Neuronal stem cell (in vitro differentiated cells): ENCODE results near the gene CSDE1.

Experiments
- DNase-seq: peaks from one replicate; pipeline ENCODE4 v3.0.0-alpha.2; 2013; ENCODE audit warnings: low spot score
- H2AFZ ChIP-seq: one replicate; pipeline ENCODE4 v1.6.1; 2013; ENCODE audit warnings: mild to moderate bottlenecking, low read length, inconsistent platforms
- H2AK5ac ChIP-seq: 2 replicates; pipeline ENCODE4 v1.6.1; 2013; ENCODE audit warnings: low read depth, mild to moderate bottlenecking, inconsistent platforms, low read length, moderate library complexity, mixed read lengths
- H2BK120ac ChIP-seq: 2 replicates; pipeline ENCODE4 v1.6.1; 2013; ENCODE audit warnings: low read depth, mild to moderate bottlenecking, inconsistent platforms, low read length, moderate library complexity, mixed read lengths
- H2BK12ac ChIP-seq: one replicate; pipeline ENCODE4 v1.6.1; 2013; ENCODE audit warnings: low read length, inconsistent platforms
- H2BK15ac ChIP-seq: 2 replicates; pipeline ENCODE4 v1.6.1; 2013; ENCODE audit warnings: mild to moderate bottlenecking, low read length, inconsistent platforms, mixed read lengths
- H2BK5ac ChIP-seq: one replicate; pipeline ENCODE4 v1.6.1; 2013; ENCODE audit warnings: inconsistent platforms, mild to moderate bottlenecking, low read length, moderate library complexity
- H3K14ac ChIP-seq: one replicate; pipeline ENCODE4 v1.6.1; 2013; ENCODE audit warnings: low read length, inconsistent platforms
- H3K18ac ChIP-seq: 2 replicates; pipeline ENCODE4 v1.6.1; 2013; ENCODE audit warnings: low read length, inconsistent platforms
- H3K23ac ChIP-seq: 2 replicates; pipeline ENCODE4 v1.6.1; 2013; ENCODE audit warnings: low read depth, mild to moderate bottlenecking, mixed read lengths, low read length, inconsistent platforms; ENCODE audit not compliant: poor library complexity
- H3K27ac ChIP-seq: replicated peaks from 3 replicates; pipeline ENCODE4 v1.5.1; 2013; ENCODE audit warnings: low read length, inconsistent platforms
- H3K27me3 ChIP-seq, 3 experiments: 2 replicates each; pipeline ENCODE4 v1.6.1; 2013; ENCODE audit warnings: low read length in 3 of 3, mild to moderate bottlenecking in 2 of 3, inconsistent platforms in 1 of 3, low read depth in 1 of 3, mixed read lengths in 1 of 3, moderate library complexity in 1 of 3; ENCODE audit not compliant: control insufficient read depth in 3 of 3, insufficient read depth in 3 of 3
- H3K36me3 ChIP-seq, 2 donors: replicated peaks in 1 of 2; 2 replicates each; pipeline ENCODE4 v1.6.1; 2013; ENCODE audit warnings: low read length in 2 of 2; ENCODE audit not compliant: control insufficient read depth in 2 of 2, insufficient read depth in 2 of 2
- H3K4ac ChIP-seq: 2 replicates; pipeline ENCODE4 v1.6.1; 2013; ENCODE audit warnings: inconsistent platforms, mild to moderate bottlenecking, low read length, moderate library complexity
- H3K4me1 ChIP-seq, 2 donors: 1 replicate in 1 of 2; 2 replicates in 1 of 2; pipeline ENCODE4 v1.6.1; 2013; ENCODE audit warnings: low read length in 2 of 2, low read depth in 1 of 2; ENCODE audit not compliant: control insufficient read depth in 2 of 2, insufficient read depth in 1 of 2
- H3K4me2 ChIP-seq: one replicate; pipeline ENCODE4 v1.6.1; 2013; ENCODE audit warnings: mild to moderate bottlenecking, low read length, inconsistent platforms; ENCODE audit not compliant: insufficient read depth, poor library complexity, severe bottlenecking
- H3K4me3 ChIP-seq, 2 donors: 2 replicates each; pipeline ENCODE4 v1.5.1; 2013; ENCODE audit warnings: low read length in 2 of 2, mild to moderate bottlenecking in 2 of 2, inconsistent platforms in 1 of 2, moderate library complexity in 1 of 2
- H3K79me1 ChIP-seq: one replicate; pipeline ENCODE4 v1.6.1; 2013; ENCODE audit warnings: low read depth, mild to moderate bottlenecking, inconsistent platforms, low read length, moderate library complexity
- H3K9ac ChIP-seq: one replicate; pipeline ENCODE4 v1.6.1; 2013; ENCODE audit warnings: mild to moderate bottlenecking, low read depth, low read length, inconsistent platforms; ENCODE audit not compliant: poor library complexity
- H3K9me3 ChIP-seq, 2 donors: replicated peaks in 1 of 2; 2 replicates each; pipeline versions ENCODE3 to v1.6.1; 2013; ENCODE audit warnings: low read length in 2 of 2, mild to moderate bottlenecking in 2 of 2, inconsistent platforms in 1 of 2, low read depth in 1 of 2, mixed read lengths in 1 of 2, moderate library complexity in 1 of 2; ENCODE audit not compliant: control insufficient read depth in 2 of 2, insufficient read depth in 1 of 2
- H4K8ac ChIP-seq: one replicate; pipeline ENCODE4 v1.6.1; 2013; ENCODE audit warnings: low read depth, mild to moderate bottlenecking, inconsistent platforms, low read length, moderate library complexity
- H4K91ac ChIP-seq: one replicate; pipeline ENCODE4 v1.6.1; 2013; ENCODE audit warnings: low read length, low read depth, mild to moderate bottlenecking, inconsistent platforms; ENCODE audit not compliant: poor library complexity
- WGBS, 2 donors: extraction: QIAGEN DNeasy Blood & Tissue Kit; methylation state at CpG; one replicate each; pipeline ENCODE4 v1.1.7; 2013; ENCODE audit warnings: missing lambda C conversion rate in 2 of 2, mixed read lengths in 1 of 2; ENCODE audit not compliant: insufficient read length in 2 of 2, insufficient replicate concordance in 1 of 2; ENCODE audit errors: extremely low coverage in 2 of 2; 5-methylcytosine and 5-hydroxymethylcytosine counted together

Gene CSDE1

DNA sequence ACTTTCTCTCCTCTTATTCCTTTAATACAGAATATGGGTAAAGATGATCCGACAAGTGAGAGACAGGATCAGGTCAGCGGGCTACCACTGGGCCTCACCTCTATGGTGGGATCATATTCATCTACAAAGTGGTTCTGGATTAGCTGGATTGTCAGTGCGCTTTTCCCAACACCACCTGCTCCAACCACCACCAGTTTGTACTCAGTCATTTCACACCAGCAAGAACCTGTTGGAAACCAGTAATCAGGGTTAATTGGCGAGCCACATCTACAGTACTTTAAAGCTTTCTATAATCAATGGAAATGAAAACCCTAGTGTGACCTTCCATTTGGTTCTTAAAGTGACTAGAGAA is 41.9 kb downstream of the CSDE1 start:
- Histone ChIP-seq H2BK5ac (no peak overlapping the region), H3K79me1 (peaks cover 5% of the 10 kb centered on the region), H2BK120ac (no peak overlapping the region), H3K14ac (no peak overlapping the region), H3K27ac (no peak overlapping the region), H4K91ac (no peak overlapping the region), H3K4ac (no peak overlapping the region), H3K27me3 (no peaks in the 10 kb centered on the region), H3K23ac (no peak overlapping the region), H3K36me3 (peaks cover 22 to 90% of the 10 kb centered on the region in 2 donors), H4K8ac (no peak overlapping the region), H3K4me3 (peak overlapping the region; percentile 69 to 93), H2BK15ac (no peak overlapping the region), H3K18ac (no peak overlapping the region), H2AFZ (peak overlapping the region; percentile 80), H3K4me1 (peaks cover 0 to 7% of the 10 kb centered on the region in 2 donors), H3K9me3 (no peaks in the 10 kb centered on the region), H3K4me2 (peak overlapping the region; percentile 76), H2BK12ac (no peak overlapping the region), H3K9ac (no peak overlapping the region), H2AK5ac (no peak overlapping the region)
- no CpG with 5 or more reads among the region's 4 CpGs for WGBS, 2 donors
- no peak for DNase-seq

DNA sequence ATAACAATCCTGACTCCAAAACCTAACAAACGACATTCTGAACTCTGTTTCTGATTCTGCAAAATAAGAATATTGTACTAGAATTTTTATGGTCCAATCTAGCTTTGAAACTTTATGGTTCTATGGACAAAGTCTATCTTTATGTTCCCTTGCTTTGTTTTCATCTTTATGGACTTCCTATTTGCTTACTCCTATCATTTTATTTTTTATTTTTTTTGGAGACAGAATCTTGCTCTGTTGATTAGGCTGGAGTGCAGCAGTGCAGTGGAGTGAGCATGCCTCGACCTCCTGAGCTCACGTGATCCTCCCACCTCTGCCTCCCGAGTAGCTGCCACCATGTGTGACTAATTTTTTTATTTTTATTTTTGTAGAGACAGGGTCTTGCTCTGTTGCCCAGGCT is 44.8 kb downstream of the CSDE1 start:
- H3K4ac ChIP-seq = no peak overlapping the region
- no peak overlapping the region for H4K8ac ChIP-seq
- no peak overlapping the region for H2BK15ac ChIP-seq
- no peak overlapping the region for H3K4me3 ChIP-seq
- no peaks in the 10 kb centered on the region for H3K9me3 ChIP-seq
- WGBS, 2 donors = no CpG with 5 or more reads among the region's 4 CpGs
- no peak overlapping the region for H2AFZ ChIP-seq
- no peak overlapping the region for H3K23ac ChIP-seq
- H2BK12ac ChIP-seq = no peak overlapping the region
- peaks cover 0 to 7% of the 10 kb centered on the region in 2 donors for H3K4me1 ChIP-seq
- no peak overlapping the region for H2BK5ac ChIP-seq
- H2AK5ac ChIP-seq = no peak overlapping the region
- H2BK120ac ChIP-seq = no peak overlapping the region
- no peak overlapping the region for H3K14ac ChIP-seq
- no peak overlapping the region for H3K27ac ChIP-seq
- no peak overlapping the region for H4K91ac ChIP-seq
- no peak for DNase-seq
- no peak overlapping the region for H3K4me2 ChIP-seq
- H3K79me1 ChIP-seq = peaks cover 5% of the 10 kb centered on the region
- peaks cover 11 to 86% of the 10 kb centered on the region in 2 donors for H3K36me3 ChIP-seq
- no peak overlapping the region for H3K18ac ChIP-seq
- H3K27me3 ChIP-seq = no peaks in the 10 kb centered on the region
- H3K9ac ChIP-seq = no peak overlapping the region

DNA sequence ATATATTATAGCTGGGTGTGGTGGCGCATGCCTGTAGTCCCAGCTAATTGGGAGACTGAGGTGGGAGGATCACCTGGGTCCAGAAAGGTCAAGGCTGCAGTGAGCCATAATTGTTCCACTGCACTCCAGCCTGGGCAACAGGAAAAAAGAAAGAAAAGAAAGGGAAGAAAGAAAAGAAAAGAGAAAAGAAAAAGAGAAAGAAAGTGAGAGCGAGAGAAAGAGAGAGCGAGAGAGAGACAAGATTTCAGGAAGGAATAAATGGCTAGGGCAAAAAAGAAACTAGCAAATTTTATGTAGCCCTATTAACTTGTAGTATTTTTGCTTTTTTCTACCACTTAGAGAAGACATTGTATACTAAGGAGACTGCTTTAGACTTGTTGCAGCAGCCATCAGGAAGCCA is 47.4 kb downstream of the CSDE1 start:
- H3K23ac ChIP-seq = no peak overlapping the region
- H3K27ac ChIP-seq = no peak overlapping the region
- H4K91ac ChIP-seq = no peak overlapping the region
- no peak overlapping the region for H2BK15ac ChIP-seq
- no peaks in the 10 kb centered on the region for H3K9me3 ChIP-seq
- no peak overlapping the region for H2BK12ac ChIP-seq
- no peak overlapping the region for H2BK120ac ChIP-seq
- H2AFZ ChIP-seq = no peak overlapping the region
- no peak overlapping the region for H4K8ac ChIP-seq
- H2BK5ac ChIP-seq = no peak overlapping the region
- H3K79me1 ChIP-seq = peaks cover 2% of the 10 kb centered on the region
- no peak overlapping the region for H3K4me3 ChIP-seq
- 100% methylated on average over 2 of the region's 3 CpGs; no CpG with 5 or more reads in 1 of the 2 donors for WGBS, 2 donors
- H3K4me1 ChIP-seq = no peaks in the 10 kb centered on the region
- H2AK5ac ChIP-seq = no peak overlapping the region
- H3K36me3 ChIP-seq = peaks cover 15 to 94% of the 10 kb centered on the region in 2 donors
- no peak overlapping the region for H3K4ac ChIP-seq
- H3K4me2 ChIP-seq = no peak overlapping the region
- no peak overlapping the region for H3K9ac ChIP-seq
- H3K18ac ChIP-seq = no peak overlapping the region
- H3K14ac ChIP-seq = no peak overlapping the region
- H3K27me3 ChIP-seq = no peaks in the 10 kb centered on the region
- DNase-seq = no peak

DNA sequence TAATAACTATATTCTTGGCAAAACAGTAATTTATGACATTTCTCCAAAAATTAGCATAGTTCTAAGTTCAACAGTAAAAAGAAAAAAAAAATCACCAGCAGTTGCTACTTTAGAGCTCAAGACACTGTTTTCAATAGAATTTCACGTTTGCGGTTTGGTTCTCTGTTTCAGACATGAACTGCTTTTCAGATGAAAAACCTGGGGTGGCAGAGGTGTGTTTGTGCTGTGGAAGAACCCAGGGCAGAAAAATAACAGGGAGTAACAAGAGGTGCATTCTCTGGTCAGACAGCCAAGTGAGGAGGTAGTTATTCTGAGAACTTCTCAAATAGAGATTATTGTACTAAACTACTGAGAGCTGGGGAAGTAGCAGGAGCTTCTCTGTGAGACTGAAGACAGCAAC is 50.2 kb downstream of the CSDE1 start:
- Histone ChIP-seq H3K4ac (no peak overlapping the region), H3K27me3 (no peaks in the 10 kb centered on the region), H2BK12ac (no peak overlapping the region), H3K36me3 (peaks cover 13 to 72% of the 10 kb centered on the region in 2 donors), H3K4me3 (no peak overlapping the region), H3K79me1 (no peaks in the 10 kb centered on the region), H2BK5ac (no peak overlapping the region), H2AK5ac (no peak overlapping the region), H3K14ac (no peak overlapping the region), H4K8ac (no peak overlapping the region), H2BK120ac (no peak overlapping the region), H3K27ac (no peak overlapping the region), H3K4me2 (no peak overlapping the region), H3K23ac (no peak overlapping the region), H3K9me3 (no peaks in the 10 kb centered on the region), H2AFZ (no peak overlapping the region), H3K9ac (no peak overlapping the region), H4K91ac (no peak overlapping the region), H2BK15ac (no peak overlapping the region), H3K4me1 (no peaks in the 10 kb centered on the region), H3K18ac (no peak overlapping the region)
- no peak for DNase-seq
- no CpG with 5 or more reads among the region's 2 CpGs for WGBS, 2 donors
